Brain pericyte (primary cell): Measurements from ENCODE around the gene ALOX15B.
"Not testable (repeated sequence)": the region's sequence is repeated elsewhere in the genome, so short reads cannot be mapped to it uniquely, and the experiment has no call there.

Source experiments
- DNase-seq: peaks from one replicate; pipeline ENCODE4 v3.0.0-alpha.2; 2012; ENCODE audit warnings: low read depth, low spot score

ALOX15B gene

GRCh38 chr17:8012996-8013640 lies 25.7 kb upstream of the ALOX15B start:
- no peak for DNase-seq

- DNase-seq = no peak
Observed at GRCh38 chr17:8013731-8014557, 24.9 kb upstream of the ALOX15B start.

GRCh38 chr17:8014558-8014850 lies 24.4 kb upstream of the ALOX15B start:
- DNase-seq = no peak

- no peak for DNase-seq
Observed at GRCh38 chr17:8015236-8015956, 23.5 kb upstream of the ALOX15B start.

- no peak for DNase-seq
Observed at GRCh38 chr17:8015957-8016631, 22.8 kb upstream of the ALOX15B start.

GRCh38 chr17:8016632-8017424 lies 22.0 kb upstream of the ALOX15B start:
- no peak for DNase-seq

- DNase-seq = no peak
Observed at GRCh38 chr17:8018436-8018835, 20.4 kb upstream of the ALOX15B start.

GRCh38 chr17:8019166-8019565 lies 19.7 kb upstream of the ALOX15B start:
- no peak for DNase-seq

- no peak for DNase-seq
Observed at GRCh38 chr17:8019665-8020650, 18.9 kb upstream of the ALOX15B start.

GRCh38 chr17:8020776-8021564 lies 17.9 kb upstream of the ALOX15B start:
- no peak for DNase-seq

- DNase-seq = no peak
Observed at GRCh38 chr17:8021565-8022359, 17.1 kb upstream of the ALOX15B start.

GRCh38 chr17:8022360-8023003 lies 16.4 kb upstream of the ALOX15B start:
- no peak for DNase-seq

GRCh38 chr17:8024161-8024560 lies 14.7 kb upstream of the ALOX15B start:
- DNase-seq = not testable (repeated sequence)

GRCh38 chr17:8025176-8025911 lies 13.5 kb upstream of the ALOX15B start:
- no peak for DNase-seq

GRCh38 chr17:8029121-8029520 lies 9.7 kb upstream of the ALOX15B start:
- no peak for DNase-seq

GRCh38 chr17:8031261-8031661 lies 7.6 kb upstream of the ALOX15B start:
- no peak for DNase-seq

- no peak for DNase-seq
Observed at GRCh38 chr17:8031950-8032349, 6.9 kb upstream of the ALOX15B start.
